Upper lobe of left lung (tissue), 6 donors: Measurements from ENCODE around the gene TRAF2. TPM values are rescaled to one million over a fixed set of nuclear protein-coding genes. Genes with fewer than 3 reads are reported as not detected.

ENCODE experiments used
- ATAC-seq, 2 donors: fragments of 200-7000 bp; cut with Tn5 transposase; one replicate each; pipeline ENCODE4 v1.9.1; 2022; ENCODE audit warnings: mild to moderate bottlenecking in 2 of 2, moderate library complexity in 2 of 2; ENCODE audit not compliant: low FRiP score in 2 of 2
- DNase-seq, 2 donors: peaks; one replicate each; pipeline ENCODE4 v3.0.0-alpha.2; 2019 to 2020
- H3K27ac ChIP-seq, 4 donors: fragments of 200-600 bp; sonication (generic); one replicate each; pipeline ENCODE4 v1.5.1; 2016 to 2019
- H3K27me3 ChIP-seq, 4 donors: fragments of 200-600 bp; sonication (generic); one replicate each; pipeline ENCODE4 v1.5.1; 2017 to 2019
- H3K36me3 ChIP-seq, 4 donors: fragments of 200-600 bp; sonication (generic); one replicate each; pipeline ENCODE4 v1.5.1; 2016 to 2019
- H3K4me1 ChIP-seq, 4 donors: fragments of 200-600 bp; sonication (generic); one replicate each; pipeline ENCODE4 v1.5.1; 2018 to 2019
- H3K4me3 ChIP-seq, 4 donors: fragments of 200-600 bp; sonication (generic); one replicate each; pipeline ENCODE4 v1.5.1; 2017 to 2019; ENCODE audit warnings: mild to moderate bottlenecking in 2 of 4, moderate library complexity in 1 of 4
- H3K9me3 ChIP-seq, 4 donors: fragments of 200-600 bp; sonication (generic); one replicate each; pipeline ENCODE4 v1.5.1; 2018 to 2019
- EP300 ChIP-seq, 4 donors: sonication (generic); formaldehyde crosslinking; IDR thresholded peaks; one replicate each; pipeline ENCODE4 v1.5.1; 2017; ENCODE audit warnings: antibody characterized with exemption in 4 of 4, control low read depth in 2 of 4
- POLR2A ChIP-seq, 4 donors: fragments of 450-650 bp; IDR thresholded peaks; one replicate each; pipeline ENCODE4 v1.5.1; 2016 to 2017; ENCODE audit warnings: antibody characterized with exemption in 4 of 4, mild to moderate bottlenecking in 2 of 4
- POLR2AphosphoS5 ChIP-seq, 2 donors: sonication (generic); formaldehyde crosslinking; IDR thresholded peaks; one replicate each; pipeline ENCODE4 v1.5.1; 2017; ENCODE audit warnings: antibody characterized with exemption in 2 of 2
- whole genome bisulfite sequencing, 2 donors: methylation state at CpG; one replicate each; pipeline ENCODE4 v1.1.5; 2017 to 2018; 5-methylcytosine and 5-hydroxymethylcytosine counted together
- total RNA-seq, 6 donors: library from RNA; depleted of rRNA in 4 of 6; stranded (reverse); fragments of >200 nt in 4 of 6; gene quantifications; one replicate each; pipeline versions ENCODE4 v1.1.0 to v1.2.1, GENCODE V29; 2016 to 2021
- TF ChIP-seq, protein P1 (sequence below), 6 experiments: fragments of 450-650 bp in 4 of 6; fragments of 200-600 bp in 2 of 6; sonication (generic) in 2 of 6; IDR thresholded peaks; one replicate each; pipeline ENCODE4 v1.5.1; 2016 to 2019; ENCODE audit warnings: antibody characterized with exemption in 6 of 6
- donor health status: DM: no; HTN: no; CAD: no; lungs with moderate emphysema.
- donor health status: DM: no; HTN: yes; CAD: no; lungs with severe emphysema.

TRAF2 gene
- total RNA-seq, 6 donors from 2014 or later = 10.6 to 20.8 (median 13.4) TPM

DNA sequence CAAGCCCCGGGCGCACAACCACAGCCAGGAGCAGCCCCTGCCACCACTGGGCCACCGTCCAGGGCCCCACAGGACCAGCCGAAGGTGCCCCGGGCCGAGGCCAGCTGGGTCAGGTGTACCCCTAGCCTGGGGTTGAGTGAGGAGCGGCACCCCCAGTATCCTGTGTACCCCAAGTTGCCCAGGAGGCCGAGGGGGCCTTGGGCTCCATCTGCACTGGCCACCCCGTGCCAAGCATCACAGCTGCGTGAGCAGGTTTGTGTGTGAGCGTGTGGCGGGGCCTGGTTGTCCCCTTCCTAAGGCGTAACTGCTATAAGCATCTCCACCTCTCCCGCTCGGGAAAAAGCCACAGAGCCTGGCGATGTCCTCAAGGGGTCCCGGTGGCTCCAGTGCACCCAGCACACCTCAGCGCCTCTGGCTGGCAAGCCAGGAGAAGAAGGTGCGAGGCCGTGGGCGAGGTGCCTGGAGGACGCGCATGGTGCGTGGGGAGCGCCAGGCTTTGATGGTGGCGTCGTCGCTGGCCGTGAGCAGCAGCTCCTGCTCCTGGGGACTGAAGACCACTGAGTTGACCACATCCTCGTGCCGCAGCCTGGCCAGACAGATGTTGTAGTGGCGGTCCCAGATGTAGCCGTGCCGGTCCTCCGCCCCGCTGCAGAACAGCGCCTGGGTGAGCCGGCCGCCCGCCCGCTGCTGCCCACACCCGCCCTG, 54.4 kb downstream of the TRAF2 start:
- 94 to 99% methylated on average over 19 to 38 of the region's 42 CpGs for WGBS, 2 donors

DNA sequence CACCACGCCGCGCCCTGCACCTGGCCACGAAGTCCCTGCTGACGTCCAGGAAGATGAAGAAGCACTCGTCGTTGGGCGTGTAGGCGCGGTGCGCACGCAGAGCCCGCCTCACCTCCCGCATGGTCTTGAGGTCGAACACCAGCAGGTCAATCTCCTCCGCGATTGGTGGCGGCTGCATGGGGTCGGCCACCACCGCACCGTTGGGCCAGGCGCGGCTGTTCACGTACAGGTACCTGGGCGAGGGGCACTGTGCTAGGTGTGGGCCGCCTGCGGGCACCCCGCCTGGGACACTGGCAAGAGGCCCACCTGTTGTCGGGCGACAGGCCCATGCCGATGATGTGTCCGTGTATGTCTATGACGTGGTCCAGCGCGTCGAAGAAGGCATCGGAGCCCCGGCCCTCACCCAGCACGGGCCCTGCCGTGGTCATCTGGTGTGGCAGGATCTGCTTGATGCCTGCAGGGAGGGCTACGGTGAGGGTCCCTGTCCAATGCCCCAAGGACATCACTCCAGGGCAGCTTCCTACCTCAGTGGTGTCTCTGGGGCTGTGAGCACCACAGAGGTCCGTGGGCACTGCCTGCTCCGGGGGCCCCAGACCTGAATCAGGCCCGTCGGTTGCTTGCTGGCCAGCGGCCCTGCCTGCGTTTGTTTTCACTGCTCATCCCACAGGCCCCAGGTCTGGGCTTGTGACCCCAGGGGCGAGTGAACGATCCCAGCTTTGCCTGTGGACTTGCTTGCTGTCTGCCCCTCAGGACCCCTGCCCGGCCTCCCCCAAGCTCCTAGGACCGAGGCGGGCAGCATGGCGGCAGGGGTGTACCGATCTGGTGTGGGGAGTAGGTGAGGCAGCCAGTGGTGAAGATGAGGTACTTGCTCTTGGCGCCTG, 55.2 kb downstream of the TRAF2 start:
- no peaks in the 10 kb centered on the region for H3K27me3 ChIP-seq
- peak; percentile 22 to 85 for DNase-seq
- H3K27ac ChIP-seq = no peak overlapping the region
- H3K36me3 ChIP-seq = peaks cover 18 to 45% (median 40%) of the 10 kb centered on the region in 4 donors
- no peak overlapping the region for H3K4me3 ChIP-seq
- no peaks in the 10 kb centered on the region for H3K9me3 ChIP-seq
- peaks cover 15 to 33% (median 17%) of the 10 kb centered on the region in 4 donors for H3K4me1 ChIP-seq
- no peak for TF ChIP-seq EP300 (IDR thresholded peaks at IDR 0.05)
- TF ChIP-seq, protein P1, sequence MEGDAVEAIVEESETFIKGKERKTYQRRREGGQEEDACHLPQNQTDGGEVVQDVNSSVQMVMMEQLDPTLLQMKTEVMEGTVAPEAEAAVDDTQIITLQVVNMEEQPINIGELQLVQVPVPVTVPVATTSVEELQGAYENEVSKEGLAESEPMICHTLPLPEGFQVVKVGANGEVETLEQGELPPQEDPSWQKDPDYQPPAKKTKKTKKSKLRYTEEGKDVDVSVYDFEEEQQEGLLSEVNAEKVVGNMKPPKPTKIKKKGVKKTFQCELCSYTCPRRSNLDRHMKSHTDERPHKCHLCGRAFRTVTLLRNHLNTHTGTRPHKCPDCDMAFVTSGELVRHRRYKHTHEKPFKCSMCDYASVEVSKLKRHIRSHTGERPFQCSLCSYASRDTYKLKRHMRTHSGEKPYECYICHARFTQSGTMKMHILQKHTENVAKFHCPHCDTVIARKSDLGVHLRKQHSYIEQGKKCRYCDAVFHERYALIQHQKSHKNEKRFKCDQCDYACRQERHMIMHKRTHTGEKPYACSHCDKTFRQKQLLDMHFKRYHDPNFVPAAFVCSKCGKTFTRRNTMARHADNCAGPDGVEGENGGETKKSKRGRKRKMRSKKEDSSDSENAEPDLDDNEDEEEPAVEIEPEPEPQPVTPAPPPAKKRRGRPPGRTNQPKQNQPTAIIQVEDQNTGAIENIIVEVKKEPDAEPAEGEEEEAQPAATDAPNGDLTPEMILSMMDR (IDR thresholded peaks at IDR 0.05) = no peak
- no peak for TF ChIP-seq POLR2AphosphoS5 (IDR thresholded peaks at IDR 0.05)
- no peak for TF ChIP-seq POLR2A (IDR thresholded peaks at IDR 0.05)
- 96 to 100% methylated on average over 2 to 54 of the region's 55 CpGs for WGBS, 2 donors
- no peak for ATAC-seq

More for the DNA sequence above, 54.4 kb downstream of the TRAF2 start:
- no peak for ATAC-seq
- Histone ChIP-seq H3K36me3 (peaks cover 18 to 45% (median 40%) of the 10 kb centered on the region in 4 donors), H3K4me3 (no peak overlapping the region), H3K27me3 (no peaks in the 10 kb centered on the region), H3K27ac (no peak overlapping the region), H3K4me1 (peaks cover 15 to 31% (median 17%) of the 10 kb centered on the region in 4 donors), H3K9me3 (no peaks in the 10 kb centered on the region)
- peak; percentile 16 to 80 for DNase-seq
- TF ChIP-seq POLR2A (IDR thresholded peaks at IDR 0.05) (no peak), EP300 (IDR thresholded peaks at IDR 0.05) (no peak), POLR2AphosphoS5 (IDR thresholded peaks at IDR 0.05) (no peak)
- TF ChIP-seq, protein P1 (IDR thresholded peaks at IDR 0.05) = no peak

DNA sequence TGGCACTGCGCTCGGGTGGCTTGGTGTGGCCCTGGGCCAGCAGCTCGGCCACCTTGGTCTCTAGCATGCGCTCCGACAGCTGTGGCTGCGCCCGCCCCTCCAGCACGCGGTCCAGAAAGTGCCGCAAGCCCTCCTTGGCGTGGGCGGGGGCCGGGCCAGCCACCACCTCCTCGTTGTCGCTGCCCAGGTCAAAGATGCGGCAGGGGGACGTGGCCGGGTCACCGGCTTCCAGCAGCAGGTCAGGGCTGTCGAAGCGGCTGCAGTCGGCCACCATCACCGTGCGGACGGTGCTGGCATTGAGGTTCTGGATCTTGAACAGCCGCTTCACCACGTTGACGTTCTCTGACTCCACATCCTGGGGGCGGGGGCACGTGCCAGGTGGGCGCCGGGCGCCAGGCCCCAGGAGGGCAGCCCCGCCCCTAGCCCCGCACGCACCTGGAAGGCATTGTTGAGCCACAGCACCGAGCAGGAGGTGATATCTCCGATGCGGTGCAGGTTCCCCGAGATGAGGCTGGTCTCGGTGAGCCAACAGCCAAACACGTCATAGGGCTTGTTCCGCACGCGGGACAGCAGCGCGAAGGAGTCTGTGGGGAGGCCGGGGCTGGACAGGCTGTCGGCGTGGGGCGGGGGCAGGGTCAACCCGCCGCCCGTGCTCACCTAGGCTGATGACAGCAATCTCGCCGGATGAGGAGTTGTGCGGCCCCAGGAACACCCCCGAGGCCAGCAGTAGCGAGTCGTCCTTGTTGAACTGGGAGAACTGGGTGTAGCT, 56.0 kb downstream of the TRAF2 start:
- peak; percentile 17 to 86 for DNase-seq
- Histone ChIP-seq H3K27ac (no peak overlapping the region), H3K4me3 (peak overlapping the region in 1 of 4 donors; percentile 98), H3K9me3 (no peaks in the 10 kb centered on the region), H3K27me3 (no peaks in the 10 kb centered on the region), H3K4me1 (peaks cover 15 to 37% (median 17%) of the 10 kb centered on the region in 4 donors), H3K36me3 (peaks cover 18 to 45% (median 40%) of the 10 kb centered on the region in 4 donors)
- WGBS, 2 donors = 92 to 95% methylated on average over 15 to 57 of the region's 60 CpGs
- no peak for TF ChIP-seq POLR2A (IDR thresholded peaks at IDR 0.05)
- TF ChIP-seq EP300 (IDR thresholded peaks at IDR 0.05) = no peak
- ATAC-seq = no peak

DNA sequence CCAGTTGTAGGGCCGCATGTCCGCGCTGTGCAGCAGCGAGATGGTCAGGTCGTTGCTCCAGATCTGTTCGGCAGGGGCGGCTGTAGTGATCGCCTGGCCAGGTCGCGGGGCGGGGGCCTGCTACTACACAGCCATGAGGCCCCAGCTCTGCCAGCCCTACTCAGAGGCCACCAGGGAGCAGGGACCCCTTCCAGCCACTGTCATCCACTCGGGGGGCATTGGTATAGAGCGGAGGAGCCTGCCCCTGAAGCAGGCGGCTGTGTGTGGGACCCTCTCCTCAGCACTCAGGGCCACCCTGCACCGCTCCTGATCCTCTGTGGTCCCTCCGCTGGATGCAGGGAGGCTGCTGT, 56.5 kb downstream of the TRAF2 start:
- no peaks in the 10 kb centered on the region for H3K9me3 ChIP-seq
- H3K27ac ChIP-seq = peak overlapping the region in 1 of 4 donors; percentile 90
- H3K4me3 ChIP-seq = peak overlapping the region in 2 of 4 donors; percentile 72 to 98
- H3K36me3 ChIP-seq = peaks cover 18 to 45% (median 40%) of the 10 kb centered on the region in 4 donors
- peak; percentile 19 to 76 for DNase-seq
- no peak for TF ChIP-seq POLR2AphosphoS5 (IDR thresholded peaks at IDR 0.05)
- TF ChIP-seq EP300 (IDR thresholded peaks at IDR 0.05) = no peak
- TF ChIP-seq, protein P1 (IDR thresholded peaks at IDR 0.05) = no peak
- TF ChIP-seq POLR2A (IDR thresholded peaks at IDR 0.05) = no peak
- H3K4me1 ChIP-seq = peaks cover 16 to 43% (median 19%) of the 10 kb centered on the region in 4 donors
- ATAC-seq = no peak
- H3K27me3 ChIP-seq = no peaks in the 10 kb centered on the region
- WGBS, 2 donors = 93 to 95% methylated on average over 4 to 13 of the region's 16 CpGs
